Thyroid gland (tissue), 4 donors: ENCODE measurements around the gene OR10V1. TPM values are rescaled to one million over a fixed set of nuclear protein-coding genes. Genes with fewer than 3 reads are reported as not detected.
A peak's percentile ranks its signal among the peaks of the same experiment; 100 is the strongest.

Experiments used
- DNase-seq, 2 donors: peaks; one replicate each; pipeline ENCODE4 v3.0.0-alpha.2; 2019
- H3K27ac ChIP-seq, 3 donors: fragments of 200-600 bp; sonication (generic); 1 replicate in 2 of 3; 2 replicates in 1 of 3; pipeline ENCODE4 v1.5.1; 2016 to 2019; ENCODE audit warnings: mild to moderate bottlenecking in 1 of 3, moderate library complexity in 1 of 3
- H3K27me3 ChIP-seq: fragments of 200-600 bp; sonication (generic); one replicate; pipeline ENCODE4 v1.5.1; 2019
- H3K36me3 ChIP-seq, 2 donors: fragments of 200-600 bp; sonication (generic); one replicate each; pipeline ENCODE4 v1.5.1; 2016 to 2019
- H3K4me1 ChIP-seq, 2 donors: fragments of 200-600 bp; sonication (generic); one replicate each; pipeline ENCODE4 v1.5.1; 2017 to 2019
- H3K4me3 ChIP-seq, 3 donors: fragments of 200-600 bp; sonication (generic); replicated peaks in 1 of 3; 1 replicate in 2 of 3; 2 replicates in 1 of 3; pipeline ENCODE4 v1.5.1; 2016; ENCODE audit warnings: mild to moderate bottlenecking in 1 of 3
- H3K9me3 ChIP-seq: fragments of 200-600 bp; sonication (generic); one replicate; pipeline ENCODE4 v1.5.1; 2017
- CTCF ChIP-seq, 6 experiments: fragments of 200-600 bp in 3 of 6; fragments of 450-650 bp in 3 of 6; sonication (generic) in 3 of 6; IDR thresholded peaks; one replicate each; pipeline ENCODE4 v1.5.1; 2016 to 2019; ENCODE audit warnings: antibody characterized with exemption in 6 of 6, mild to moderate bottlenecking in 2 of 6, inconsistent platforms in 1 of 6, moderate library complexity in 1 of 6
- POLR2A ChIP-seq, 2 donors: fragments of 450-650 bp; IDR thresholded peaks; one replicate each; pipeline ENCODE4 v1.6.1; 2017; ENCODE audit warnings: antibody characterized with exemption in 2 of 2, mild to moderate bottlenecking in 2 of 2, moderate library complexity in 1 of 2
- WGBS, 2 donors: methylation state at CpG; one replicate each; pipeline ENCODE4 v1.1.5; 2017; 5-methylcytosine and 5-hydroxymethylcytosine counted together
- intact Hi-C: fragments of 100-400 bp; cut with DNase I; formaldehyde crosslinking; loops from one replicate; pipeline ENCODE4 v1.15.1; 2023
- total RNA-seq, 4 donors: library from RNA; depleted of rRNA; stranded (reverse); fragments of >200 nt; gene quantifications; one replicate each; pipeline ENCODE4 v1.2.3, GENCODE V29; 2016

The OR10V1 gene
- total RNA-seq, 4 donors from 2014 or later: not detected

GRCh38 chr11:59668188-59668949 lies 45.3 kb downstream of the OR10V1 start:
- Histone ChIP-seq H3K4me3 (peak overlapping the region; percentile 31 to 95 (median 83)), H3K27me3 (no peaks in the 10 kb centered on the region), H3K36me3 (peaks cover 0 to 15% of the 10 kb centered on the region in 2 donors), H3K9me3 (no peaks in the 10 kb centered on the region), H3K4me1 (peaks cover 5 to 16% of the 10 kb centered on the region in 2 donors), H3K27ac (peak overlapping the region; percentile 79 to 99 (median 96))
- peak; percentile 30 to 53 for DNase-seq
- intact Hi-C loops: loop anchor here (10.0 kb wide), 1 partner anchor 114 kb away; no protein-coding TSS in a partner anchor
- WGBS, 2 donors: 0 to 2% methylated on average over 8 to 16 of the region's 39 CpGs
- peak in 2 of 6 experiments; percentile 24 to 35 for TF ChIP-seq CTCF (IDR thresholded peaks at IDR 0.05)
- TF ChIP-seq POLR2A (IDR thresholded peaks at IDR 0.05): no peak

- intact Hi-C loops: loop anchor here (10.0 kb wide), 1 partner anchor 113 kb away; no protein-coding TSS in a partner anchor
- WGBS, 2 donors: 17 to 25% methylated on average over 3 of the region's 3 CpGs
- Histone ChIP-seq H3K27me3 (no peaks in the 10 kb centered on the region), H3K27ac (no peak overlapping the region), H3K9me3 (no peaks in the 10 kb centered on the region), H3K4me3 (peak overlapping the region; percentile 31 to 95 (median 83)), H3K4me1 (peaks cover 5 to 16% of the 10 kb centered on the region in 2 donors), H3K36me3 (peaks cover 0 to 15% of the 10 kb centered on the region in 2 donors)
- no peak for TF ChIP-seq CTCF (IDR thresholded peaks at IDR 0.05)
- no peak for TF ChIP-seq POLR2A (IDR thresholded peaks at IDR 0.05)
- no peak for DNase-seq
Measured at GRCh38 chr11:59667812-59668187, 45.8 kb downstream of the OR10V1 start.

- Histone ChIP-seq H3K4me1 (peaks cover 5 to 16% of the 10 kb centered on the region in 2 donors), H3K27ac (no peak overlapping the region), H3K27me3 (no peaks in the 10 kb centered on the region), H3K4me3 (no peak overlapping the region), H3K36me3 (peaks cover 3 to 20% of the 10 kb centered on the region in 2 donors), H3K9me3 (no peaks in the 10 kb centered on the region)
- no peak for DNase-seq
- no peak for TF ChIP-seq CTCF (IDR thresholded peaks at IDR 0.05)
- TF ChIP-seq POLR2A (IDR thresholded peaks at IDR 0.05): no peak
- intact Hi-C loops: loop anchor here (10.0 kb wide), 1 partner anchor 112 kb away; no protein-coding TSS in a partner anchor
- 73% methylated on average over 1 of the region's 1 CpG for WGBS, 2 donors
Measured at GRCh38 chr11:59666969-59667368, 46.7 kb downstream of the OR10V1 start.

Other genes starting within 250 kb of the OR10V1 start
- gene OR4D10, start 240.5 kb downstream of the OR10V1 start, total RNA-seq: not detected
- gene OR4D11, start 210.3 kb downstream of the OR10V1 start, total RNA-seq: not detected
- gene OR4D9, start 202.3 kb downstream of the OR10V1 start, total RNA-seq: not detected
- gene OSBP, start 98.1 kb downstream of the OR10V1 start, total RNA-seq: 10 to 100 TPM; 47.3 to 59.6 (median 49.5) TPM
- gene PATL1, start 44.8 kb downstream of the OR10V1 start, total RNA-seq: 10 to 100 TPM; 14.5 to 19.8 (median 17.0) TPM
- 10 to 100 TPM; 36.5 to 46.4 (median 41.6) TPM for gene STX3, start 41.5 kb upstream of the OR10V1 start, total RNA-seq
- 10 to 100 TPM; 19.4 to 40.7 (median 25.4) TPM for gene MRPL16, start 96.9 kb upstream of the OR10V1 start, total RNA-seq
- not detected for gene CBLIF, start 131.7 kb upstream of the OR10V1 start, total RNA-seq
- gene TCN1, start 152.6 kb upstream of the OR10V1 start, total RNA-seq: not detected
- not detected for gene OOSP3, start 164.9 kb upstream of the OR10V1 start, total RNA-seq
- gene OOSP1, start 224.6 kb upstream of the OR10V1 start, total RNA-seq: not detected